ENCODE measurements around the gene ZFP57.

DNA sequence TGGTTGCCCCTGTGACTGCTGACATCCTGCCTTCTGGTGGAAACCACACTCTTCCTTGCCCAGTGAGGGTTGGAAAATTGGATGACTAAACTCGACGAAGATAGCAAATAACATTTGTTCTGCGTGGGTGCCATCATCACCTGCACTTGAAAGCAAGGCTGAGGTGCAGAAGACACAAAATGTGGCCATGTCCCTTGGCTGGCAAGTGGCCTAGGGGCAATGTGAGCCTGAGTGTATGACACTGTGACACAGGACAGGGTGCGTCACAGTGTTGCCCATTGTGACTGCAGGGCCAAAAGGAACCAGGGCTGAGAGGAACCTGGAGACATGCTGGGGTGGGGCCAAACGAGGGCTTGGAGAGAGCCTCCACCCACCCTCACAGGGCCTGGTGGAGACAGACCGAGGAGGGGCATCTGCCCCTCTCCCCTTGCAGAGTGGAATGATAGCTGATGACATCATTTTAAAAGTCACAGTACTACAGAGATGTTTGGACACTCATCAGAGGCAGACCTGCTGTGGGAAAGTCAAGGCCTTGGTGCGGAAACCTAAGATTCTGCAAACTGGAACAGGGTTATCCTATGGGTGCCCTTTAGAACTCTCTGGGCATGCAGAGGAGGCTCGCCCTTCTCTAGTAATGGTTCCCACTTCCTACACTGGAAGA, 29.5 kb upstream of the ZFP57 start:
- TF ChIP-seq, protein P1, sequence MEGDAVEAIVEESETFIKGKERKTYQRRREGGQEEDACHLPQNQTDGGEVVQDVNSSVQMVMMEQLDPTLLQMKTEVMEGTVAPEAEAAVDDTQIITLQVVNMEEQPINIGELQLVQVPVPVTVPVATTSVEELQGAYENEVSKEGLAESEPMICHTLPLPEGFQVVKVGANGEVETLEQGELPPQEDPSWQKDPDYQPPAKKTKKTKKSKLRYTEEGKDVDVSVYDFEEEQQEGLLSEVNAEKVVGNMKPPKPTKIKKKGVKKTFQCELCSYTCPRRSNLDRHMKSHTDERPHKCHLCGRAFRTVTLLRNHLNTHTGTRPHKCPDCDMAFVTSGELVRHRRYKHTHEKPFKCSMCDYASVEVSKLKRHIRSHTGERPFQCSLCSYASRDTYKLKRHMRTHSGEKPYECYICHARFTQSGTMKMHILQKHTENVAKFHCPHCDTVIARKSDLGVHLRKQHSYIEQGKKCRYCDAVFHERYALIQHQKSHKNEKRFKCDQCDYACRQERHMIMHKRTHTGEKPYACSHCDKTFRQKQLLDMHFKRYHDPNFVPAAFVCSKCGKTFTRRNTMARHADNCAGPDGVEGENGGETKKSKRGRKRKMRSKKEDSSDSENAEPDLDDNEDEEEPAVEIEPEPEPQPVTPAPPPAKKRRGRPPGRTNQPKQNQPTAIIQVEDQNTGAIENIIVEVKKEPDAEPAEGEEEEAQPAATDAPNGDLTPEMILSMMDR (IDR thresholded peaks at IDR 0.05) = no peak
- no peak for TF ChIP-seq POLR2A (IDR thresholded peaks at IDR 0.05)

Data from ovary (tissue), 3 donors.